DMS 273 (cell line): ENCODE results near the gene TMEM54.

Source experiments
- DNase-seq: peaks from one replicate; lab custom pipeline; 2025; ENCODE audit not compliant: unreplicated experiment; lab: John Stamatoyannopoulos, UW

Gene TMEM54

DNA sequence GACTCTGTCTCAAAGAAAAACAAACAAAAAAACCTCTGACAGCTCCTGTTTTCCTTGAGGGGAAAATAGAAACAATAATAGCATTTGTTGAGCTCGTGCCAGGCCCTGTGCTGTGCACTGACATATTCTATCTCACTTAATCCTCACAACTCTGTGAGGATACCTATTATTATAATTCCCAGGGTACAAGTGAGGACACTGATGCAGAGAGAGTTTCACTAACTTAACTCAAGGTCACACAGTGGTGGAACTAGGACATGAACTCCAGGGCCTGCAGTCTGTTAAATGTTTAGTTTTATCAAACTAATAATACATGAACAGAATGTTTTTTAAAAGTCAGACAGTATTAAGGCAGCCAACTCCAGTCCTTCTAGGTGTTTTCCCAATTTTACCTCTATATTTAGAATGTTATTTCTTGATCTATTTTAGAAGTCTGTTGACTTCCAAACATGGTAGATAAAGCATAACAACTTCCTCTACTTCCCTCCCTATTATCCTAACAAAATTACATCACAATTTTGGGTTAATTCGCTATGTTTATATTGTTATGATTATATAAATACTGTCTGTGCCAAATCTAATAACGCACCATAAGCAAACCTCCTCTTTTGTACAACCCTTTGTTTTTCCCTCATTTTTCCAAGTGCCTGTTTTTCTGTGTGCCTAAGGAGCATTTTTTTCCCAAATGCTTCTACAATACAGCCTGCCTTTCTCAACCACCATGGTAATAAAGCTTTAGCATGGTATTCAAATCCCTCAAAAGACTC is 35.4 kb downstream of the TMEM54 start:
- DNase-seq: no peak

DNA sequence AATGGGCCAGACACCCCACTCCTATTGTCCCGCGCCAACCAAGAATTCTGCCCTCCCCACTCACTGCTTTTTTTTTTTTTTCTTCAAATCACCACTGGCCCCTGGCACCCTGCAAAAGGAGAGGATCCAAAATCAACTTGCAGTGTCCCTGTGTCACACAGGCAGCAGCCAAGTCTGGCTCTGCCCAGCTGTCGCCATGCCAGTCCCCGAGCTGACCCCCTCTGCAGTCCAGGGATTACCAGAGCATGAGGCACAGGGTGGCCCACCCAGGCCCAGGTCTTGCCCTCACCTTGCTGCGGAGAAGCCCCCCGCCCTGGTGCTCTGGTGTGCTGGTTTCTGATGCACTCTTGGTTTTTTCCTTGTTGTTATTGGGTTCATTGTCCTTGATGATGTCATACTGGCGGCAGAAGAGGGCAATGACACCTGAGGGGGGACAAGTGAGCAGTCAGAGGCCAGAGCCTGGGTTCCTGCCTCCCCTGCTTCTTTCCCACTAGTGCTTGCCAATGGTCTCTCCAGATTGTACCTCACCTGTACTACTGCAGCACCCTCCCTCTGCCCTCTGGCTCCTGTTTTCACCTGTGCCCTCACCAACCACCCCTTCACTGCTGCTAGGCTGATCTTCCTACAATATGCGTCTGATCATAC is 36.7 kb downstream of the TMEM54 start:
- DNase-seq: no peak

DNA sequence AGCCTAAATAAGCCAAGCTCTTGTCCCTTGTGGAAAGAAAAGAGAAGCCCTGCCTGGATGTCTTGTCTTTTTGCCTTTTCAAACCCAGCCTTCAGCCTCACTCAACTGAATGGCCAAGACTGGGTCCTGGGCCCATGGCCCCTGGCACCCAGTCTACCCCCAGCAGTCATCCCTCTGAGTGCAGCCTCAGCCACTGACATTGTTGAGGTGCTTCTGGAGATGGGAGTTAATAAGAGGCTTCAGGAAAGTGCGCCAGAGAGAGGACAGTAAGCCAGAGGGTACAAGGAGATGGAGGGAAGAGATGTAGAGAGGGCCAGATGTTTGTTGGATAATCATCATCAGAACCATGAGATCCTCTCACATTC is 37.3 kb downstream of the TMEM54 start:
- no peak for DNase-seq

DNA sequence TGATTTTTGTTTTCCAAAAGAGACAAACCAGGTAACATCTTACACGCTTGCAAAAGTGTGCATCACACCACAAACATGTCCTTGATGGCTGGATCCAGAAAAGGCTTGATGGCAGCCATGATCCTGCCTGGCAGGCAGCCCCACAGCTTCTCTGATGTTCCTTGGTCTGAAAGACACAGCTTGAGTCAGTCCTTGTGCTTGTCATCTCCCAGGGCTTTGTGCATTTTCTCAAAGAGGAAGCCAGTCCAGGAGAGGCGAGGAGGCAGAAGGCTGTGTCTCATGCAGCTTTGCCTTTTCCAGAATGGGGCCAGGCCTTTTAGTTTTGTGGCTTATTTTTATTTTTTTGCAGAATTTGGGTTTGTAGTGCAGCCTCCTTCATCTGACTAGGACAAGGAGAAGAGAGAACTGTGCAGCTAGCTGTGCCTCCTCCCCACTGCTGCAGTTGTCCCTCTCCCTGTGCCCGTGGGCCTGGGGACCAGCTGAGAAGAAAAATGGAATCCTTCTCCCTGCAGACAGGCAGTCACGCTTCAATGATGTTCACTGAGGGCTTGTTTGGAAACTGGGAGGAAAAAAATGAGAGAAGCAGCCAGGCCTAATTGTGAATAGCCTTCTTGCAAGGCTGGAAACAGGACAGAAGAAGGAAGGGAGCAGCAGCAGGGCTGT is 37.8 kb downstream of the TMEM54 start:
- no peak for DNase-seq

DNA sequence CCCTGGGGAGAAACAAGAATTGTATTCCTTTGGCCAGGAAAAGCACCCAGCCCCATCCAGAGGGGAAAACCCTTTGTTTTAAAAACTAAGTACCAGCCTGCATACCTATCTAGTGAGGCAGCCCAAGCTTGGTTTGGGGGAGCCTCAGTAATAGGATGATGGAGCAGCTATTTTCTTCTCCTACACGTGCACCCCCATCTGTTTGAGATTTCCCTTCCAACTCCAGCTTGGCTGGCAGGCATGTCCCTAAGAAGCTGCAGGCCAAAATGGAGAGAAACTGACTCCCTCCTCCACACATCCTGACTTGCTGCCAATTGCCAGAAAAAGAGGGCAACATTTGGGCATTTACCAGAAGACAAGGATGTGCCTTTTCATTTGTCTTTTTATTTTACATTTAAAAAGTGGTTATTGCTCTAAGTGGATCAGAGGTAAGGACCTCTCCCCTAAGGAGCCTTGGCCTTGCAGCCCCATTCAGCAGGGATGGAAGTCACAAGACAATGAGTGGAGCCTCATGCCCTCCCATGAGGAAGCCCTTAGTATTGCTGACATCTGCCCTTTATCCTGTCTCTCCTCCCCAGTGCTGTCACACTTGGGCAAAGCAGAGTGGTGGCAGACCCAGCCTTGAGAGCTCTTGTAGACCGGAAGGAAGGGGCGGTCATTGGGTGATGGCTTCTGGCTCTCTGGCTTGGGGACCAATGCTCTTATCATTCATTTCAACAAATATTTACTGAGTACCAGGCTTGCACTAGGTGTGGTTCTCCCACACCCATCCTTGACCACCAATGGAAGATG is 39.1 kb downstream of the TMEM54 start:
- DNase-seq: peak; percentile 19

DNA sequence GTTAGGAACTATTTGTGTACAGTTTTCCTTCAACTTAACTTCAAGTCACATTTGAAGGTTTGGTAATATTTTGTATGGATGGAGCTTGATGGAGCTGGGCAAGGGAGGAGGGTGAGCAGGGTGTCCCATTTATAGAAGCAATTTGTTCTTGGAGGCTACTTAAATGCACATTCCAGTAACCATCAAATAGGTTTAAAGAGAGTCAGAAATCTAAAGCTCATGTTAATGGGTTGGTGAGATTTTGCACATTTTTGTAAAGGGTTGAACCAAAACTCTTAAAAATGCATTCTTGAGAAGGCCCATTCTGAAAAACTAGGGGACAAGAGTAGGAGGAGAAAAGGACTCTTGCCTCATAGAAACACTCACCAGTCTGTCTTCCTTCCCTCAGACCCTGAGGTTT is 40.6 kb downstream of the TMEM54 start:
- DNase-seq: no peak

DNA sequence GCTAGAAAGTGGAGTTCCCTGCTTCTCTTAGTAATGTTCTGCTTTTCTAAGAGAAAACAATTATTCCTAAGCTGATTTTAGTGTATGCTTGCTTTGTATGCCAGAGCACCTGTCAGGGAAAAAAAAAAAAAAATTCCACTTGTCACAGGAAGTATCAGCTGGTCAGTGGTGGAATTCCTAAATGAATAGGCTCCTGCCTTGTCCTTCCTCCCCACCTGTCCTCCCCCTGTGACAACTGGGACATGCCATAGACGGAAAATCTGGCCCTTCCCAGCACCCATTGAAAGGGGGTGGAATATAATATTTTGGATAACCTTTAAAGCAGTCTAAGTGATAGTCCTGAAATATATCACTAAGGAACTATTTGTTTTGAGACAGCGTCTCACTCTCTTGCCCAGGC is 41.3 kb downstream of the TMEM54 start:
- DNase-seq: no peak

DNA sequence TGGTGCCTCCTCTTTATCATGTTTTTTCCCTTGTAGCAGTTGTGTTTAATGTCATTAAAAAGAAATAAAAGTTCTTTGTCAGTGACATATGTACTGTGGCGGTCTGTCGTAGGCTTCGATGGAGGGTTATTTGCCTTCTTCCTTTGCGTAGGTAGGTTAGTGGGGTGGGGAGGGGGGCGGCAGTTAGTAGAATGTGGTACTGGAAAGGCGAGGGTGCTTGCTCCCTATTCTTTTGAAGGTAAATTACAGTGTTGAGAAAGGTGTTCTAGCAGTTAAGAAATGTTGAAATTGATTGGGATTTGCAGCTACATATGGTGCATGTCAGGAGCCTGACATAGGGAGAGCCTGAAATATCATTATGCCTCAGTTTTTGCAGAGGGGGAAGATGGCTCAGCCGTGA is 42.4 kb downstream of the TMEM54 start:
- DNase-seq: no peak

DNA sequence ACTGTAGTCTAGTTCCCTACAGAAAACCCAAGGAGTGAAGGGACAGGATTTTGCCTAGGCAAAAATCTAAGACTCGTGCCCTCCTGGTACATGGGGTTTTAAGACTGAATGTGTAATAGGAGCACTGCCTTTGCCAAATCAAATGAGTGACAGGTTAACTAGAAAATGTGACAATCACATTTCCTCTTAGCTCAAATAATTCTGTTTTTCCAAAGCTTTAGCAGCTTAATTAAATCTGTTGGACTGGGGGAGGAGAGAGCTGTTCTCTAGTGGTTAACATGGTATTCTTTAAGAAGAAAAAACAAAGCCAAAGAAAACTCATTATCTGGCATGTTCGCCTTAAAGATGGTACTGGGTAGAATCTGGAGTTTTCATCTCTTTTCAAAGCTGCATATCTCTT is 43.1 kb downstream of the TMEM54 start:
- DNase-seq: no peak

DNA sequence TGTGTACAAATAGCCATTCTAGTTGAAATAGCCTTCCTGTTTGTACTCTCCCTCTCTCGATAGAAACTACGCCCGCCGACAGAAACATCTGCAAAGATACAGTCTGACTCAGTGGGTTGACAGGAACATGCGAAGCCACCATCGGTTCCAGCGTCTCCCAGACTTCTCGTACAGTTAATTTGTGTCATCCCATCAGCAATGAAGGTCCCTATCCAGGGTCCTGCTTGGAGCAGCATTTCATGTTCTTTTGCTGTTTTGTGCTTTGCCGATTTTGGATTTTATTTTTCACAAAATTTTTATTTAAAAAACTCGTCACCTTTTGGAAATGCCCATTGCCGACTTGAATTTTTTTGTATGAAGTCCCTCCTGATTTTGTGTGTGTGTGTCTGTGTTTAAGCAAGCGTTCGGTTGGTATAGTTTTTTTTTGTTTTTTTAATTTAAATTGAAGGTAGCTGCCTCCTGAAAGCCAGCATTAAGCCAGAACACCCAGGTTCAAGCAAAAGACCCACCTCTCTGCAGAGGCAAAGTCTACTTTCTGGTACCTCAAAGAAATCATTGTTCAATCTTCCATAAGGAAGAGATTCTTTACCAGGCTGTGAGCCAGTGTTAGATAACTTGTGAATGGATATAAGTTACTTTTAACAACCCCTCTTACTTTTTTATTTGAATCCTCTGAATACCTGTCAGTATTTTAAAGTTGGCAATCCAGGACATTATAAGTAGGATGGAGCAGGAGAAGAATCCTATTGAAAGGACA is 45.1 kb downstream of the TMEM54 start:
- no peak for DNase-seq

DNA sequence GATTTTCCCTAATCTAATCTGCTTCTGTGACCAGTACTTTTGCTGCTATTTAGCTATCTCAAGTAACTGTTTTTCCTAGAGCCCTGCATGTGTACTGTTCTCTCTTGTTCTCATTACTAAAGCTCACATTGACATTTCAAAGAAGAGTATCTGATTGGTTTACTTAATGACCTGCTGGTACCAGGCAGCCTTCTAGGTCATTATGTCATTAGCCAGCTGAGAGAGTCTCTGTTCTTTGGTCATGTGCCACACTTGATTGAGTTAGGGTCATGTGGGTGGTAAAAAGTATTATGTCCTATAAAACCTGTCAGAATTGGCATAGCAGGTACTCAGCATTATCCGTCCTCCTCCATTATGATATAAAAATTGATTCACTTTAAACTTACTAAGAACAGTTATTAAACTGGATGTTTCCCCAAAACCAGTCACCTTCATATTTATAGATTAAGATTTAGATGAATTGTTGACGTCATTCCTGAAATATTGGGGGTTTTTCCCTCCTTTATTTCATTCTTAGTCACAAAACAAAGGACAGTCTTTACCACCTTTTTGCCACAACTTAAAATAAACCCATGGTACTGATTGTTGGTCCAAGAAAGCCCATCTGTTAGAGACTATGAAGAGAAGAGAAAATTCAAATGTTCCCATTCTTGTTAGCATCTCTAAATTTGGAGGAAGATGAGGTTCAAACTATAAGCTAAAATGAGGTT is 52.7 kb downstream of the TMEM54 start:
- no peak for DNase-seq
